DMS153 treated with DMSO at 0.1 percent for 48 hours (cell line): Measurements from ENCODE around the gene KATNB1.
"Not testable (repeated sequence)": the region's sequence is repeated elsewhere in the genome, so short reads cannot be mapped to it uniquely, and the experiment has no call there.

Experiments used
- DNase-seq: peaks from one replicate; lab custom pipeline; 2025; ENCODE audit not compliant: unreplicated experiment; lab: John Stamatoyannopoulos, UW

Gene KATNB1

GRCh38 chr16:57769541-57770145 is 34.1 kb downstream of the KATNB1 start:
- no peak for DNase-seq

- DNase-seq = no peak
Measured at GRCh38 chr16:57770361-57770760, 34.8 kb downstream of the KATNB1 start.

DNA sequence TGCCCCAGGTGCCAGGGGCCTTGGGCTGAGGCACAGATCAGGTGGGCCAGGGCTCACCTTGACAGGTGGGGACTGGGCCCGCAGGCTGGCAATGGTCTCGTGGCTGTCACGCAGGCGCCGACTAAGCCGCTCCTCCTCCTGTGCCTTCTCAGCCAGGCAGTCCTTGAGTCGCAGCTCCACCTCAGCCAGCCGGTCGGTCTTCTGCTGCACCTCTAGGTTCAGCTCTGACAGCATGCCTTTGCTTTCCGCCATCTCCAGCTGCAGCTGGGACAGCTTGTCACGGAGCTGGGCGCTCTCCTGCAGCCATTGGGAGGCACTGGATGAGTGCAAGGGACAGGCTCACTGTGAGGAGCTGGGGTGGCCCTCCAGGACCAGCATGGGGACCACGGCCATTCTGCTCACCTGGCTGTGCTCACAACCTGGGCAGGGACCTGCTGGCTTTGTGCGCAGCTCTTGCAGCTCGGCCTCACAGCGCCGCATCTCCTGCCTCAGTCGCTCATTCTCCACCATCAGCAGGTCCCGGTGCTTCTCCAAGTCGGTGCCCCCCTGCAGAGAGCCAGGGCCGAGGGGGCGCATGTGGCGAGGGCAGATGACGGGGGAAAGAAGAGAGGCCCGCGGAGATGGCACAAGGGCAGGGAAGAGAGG is 35.7 kb downstream of the KATNB1 start:
- DNase-seq = no peak

DNA sequence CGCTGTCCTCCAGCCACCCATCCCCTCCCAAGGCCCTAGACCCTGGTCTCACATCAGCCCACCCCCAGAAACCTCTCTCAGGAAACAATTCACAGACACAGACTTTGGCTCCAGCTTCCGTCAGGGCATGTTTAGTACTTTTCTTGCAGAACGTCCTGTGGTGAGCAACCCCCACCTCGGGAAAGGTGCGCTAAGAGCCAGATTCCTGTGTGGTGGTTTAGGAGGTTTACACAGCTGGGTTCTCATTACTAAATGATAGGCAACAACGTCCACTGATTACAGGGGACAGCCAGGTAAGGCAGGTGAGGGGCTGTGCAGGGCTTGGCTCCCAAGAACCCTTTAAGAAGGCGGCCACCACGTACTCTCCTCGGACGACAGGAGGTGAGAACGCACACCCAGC is 37.4 kb downstream of the KATNB1 start:
- no peak for DNase-seq

- DNase-seq = no peak
Measured at GRCh38 chr16:57773655-57774295, 38.2 kb downstream of the KATNB1 start.

- no peak for DNase-seq
Measured at GRCh38 chr16:57774705-57775285, 39.2 kb downstream of the KATNB1 start.

- no peak for DNase-seq
Measured at GRCh38 chr16:57775661-57776469, 40.3 kb downstream of the KATNB1 start.

- no peak for DNase-seq
Measured at GRCh38 chr16:57778658-57779057, 43.1 kb downstream of the KATNB1 start.

- not testable (repeated sequence) for DNase-seq
Measured at GRCh38 chr16:57779836-57780235, 44.3 kb downstream of the KATNB1 start.

- no peak for DNase-seq
Measured at GRCh38 chr16:57781349-57781740, 45.8 kb downstream of the KATNB1 start.

- no peak for DNase-seq
Measured at GRCh38 chr16:57781741-57782606, 46.4 kb downstream of the KATNB1 start.

GRCh38 chr16:57782607-57783055 is 47.1 kb downstream of the KATNB1 start:
- not testable (repeated sequence) for DNase-seq

GRCh38 chr16:57783116-57783515 is 47.5 kb downstream of the KATNB1 start:
- no peak for DNase-seq

DNA sequence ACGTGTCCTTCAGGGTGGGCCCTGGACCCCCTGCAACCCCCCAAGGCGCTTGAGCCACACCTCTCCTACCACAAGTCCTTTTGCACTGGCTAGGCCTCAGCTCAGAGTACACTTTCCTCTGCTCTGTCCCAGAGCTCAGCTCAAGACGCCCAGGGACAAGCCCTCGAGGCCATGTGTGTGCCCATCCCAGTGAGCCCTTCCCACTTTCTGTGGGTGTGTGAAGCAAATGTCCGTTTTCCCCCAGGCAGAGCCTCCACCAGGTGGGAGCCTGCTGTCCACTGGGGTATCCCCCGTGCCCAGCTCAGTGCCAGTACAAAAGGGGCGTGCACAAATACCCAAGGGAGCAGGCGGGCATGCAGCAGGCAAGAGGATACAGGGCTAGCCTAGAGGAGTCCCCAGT is 48.3 kb downstream of the KATNB1 start:
- no peak for DNase-seq

DNA sequence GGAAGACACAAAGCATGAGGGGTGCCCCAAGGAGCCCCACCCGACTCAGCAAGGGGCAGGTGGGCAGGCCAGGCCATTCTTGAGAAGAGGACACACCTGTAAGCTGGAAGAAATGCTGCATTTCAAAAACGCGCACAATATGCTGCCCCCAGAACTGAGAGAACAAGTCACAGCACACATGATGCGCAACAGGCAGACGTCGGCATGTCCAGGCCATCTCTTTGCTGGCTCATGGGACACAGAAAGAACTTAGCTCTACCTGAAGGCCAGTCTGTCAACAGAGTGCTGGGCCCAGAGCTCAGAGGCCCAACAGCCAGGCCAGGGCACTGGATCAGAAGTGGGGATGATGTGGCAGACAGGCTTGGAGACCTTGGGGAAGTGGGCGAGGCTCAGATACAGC is 48.8 kb downstream of the KATNB1 start:
- DNase-seq = no peak

DNA sequence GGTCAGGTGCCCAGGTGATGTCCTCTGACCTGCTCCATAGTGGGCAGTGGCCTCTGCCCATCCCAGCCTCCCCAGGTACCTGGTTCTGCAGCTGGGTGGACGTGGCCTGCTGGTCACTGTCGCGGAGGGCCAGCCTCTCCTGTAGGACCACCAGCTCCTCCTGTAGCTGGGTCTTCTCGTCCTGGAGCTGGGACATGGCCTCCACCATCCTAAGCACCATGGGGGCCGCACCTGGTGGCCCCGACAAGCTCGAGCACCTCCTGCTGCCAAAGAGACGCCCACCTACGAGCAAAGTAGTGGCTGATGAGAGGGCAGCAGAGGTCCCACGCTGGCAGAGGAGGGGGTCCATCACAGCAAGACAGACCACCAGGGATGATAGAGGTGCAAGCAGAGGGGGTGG is 49.8 kb downstream of the KATNB1 start:
- DNase-seq = no peak

DNA sequence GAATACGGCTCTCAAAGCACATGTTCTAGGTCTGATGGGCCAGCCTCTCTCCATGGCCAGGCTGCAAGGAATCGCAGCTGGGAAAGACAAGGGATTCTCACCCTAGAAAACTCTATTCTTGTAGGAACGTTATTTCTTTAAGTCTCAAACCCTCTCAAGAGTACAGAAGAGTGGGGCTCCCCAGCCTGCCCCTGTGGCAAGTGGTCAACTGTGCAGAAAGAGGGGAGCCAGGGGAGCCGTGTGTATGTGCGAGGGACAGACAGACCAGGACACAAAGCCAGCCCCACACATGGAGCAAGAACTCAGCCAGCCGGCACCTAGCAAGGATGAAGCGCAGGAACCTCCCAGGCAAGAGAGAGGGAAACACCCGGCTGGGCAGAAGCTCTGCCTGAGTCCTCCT is 50.4 kb downstream of the KATNB1 start:
- DNase-seq = no peak

GRCh38 chr16:57786632-57787518 is 51.3 kb downstream of the KATNB1 start:
- DNase-seq = no peak

DNA sequence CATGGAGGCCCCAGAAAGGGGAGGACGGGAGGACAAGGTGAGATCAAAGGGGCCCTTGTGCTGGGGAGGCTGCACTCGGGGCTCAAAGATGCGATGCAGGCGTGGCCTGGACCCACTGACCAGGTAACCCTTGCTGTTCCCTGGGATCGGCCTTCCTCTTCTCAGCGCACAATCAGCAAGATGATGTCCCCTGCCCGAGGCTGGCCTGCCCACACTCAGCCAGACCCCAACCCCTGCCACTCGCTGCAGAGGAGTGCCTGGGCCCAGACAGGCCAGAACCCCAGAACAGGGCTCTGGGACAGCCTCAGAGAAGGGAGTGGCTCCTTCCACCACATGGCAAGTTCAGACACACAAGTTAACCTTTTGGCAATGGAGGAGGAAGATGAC is 51.9 kb downstream of the KATNB1 start:
- no peak for DNase-seq
